Dendritic cell treated with granulocyte-macrophage colony-stimulating factor and Interleukin-4, amounts not matched to agents 40 ng/mL and 50 ng/mL, for 4 days (primary cell): ENCODE results near the gene CCDC3.

ENCODE experiments used
- H3K27ac Mint-ChIP-seq: one replicate; pipeline ENCODE4 v1.8.0; 2022; ENCODE audit warnings: mild to moderate bottlenecking, mixed read lengths
- H3K27me3 Mint-ChIP-seq: one replicate; pipeline ENCODE4 v1.8.0; 2022; ENCODE audit warnings: mild to moderate bottlenecking, mixed read lengths
- H3K36me3 Mint-ChIP-seq: one replicate; pipeline ENCODE4 v1.8.0; 2022; ENCODE audit warnings: low read depth, mixed read lengths
- H3K4me1 Mint-ChIP-seq: one replicate; pipeline ENCODE4 v1.8.0; 2022; ENCODE audit warnings: low read depth, mixed read lengths
- H3K4me3 Mint-ChIP-seq: one replicate; pipeline ENCODE4 v1.8.0; 2022; ENCODE audit warnings: mild to moderate bottlenecking, moderate library complexity, mixed read lengths
- H3K9me3 Mint-ChIP-seq: one replicate; pipeline ENCODE4 v1.8.0; 2022; ENCODE audit warnings: mixed read lengths
- intact Hi-C: fragments of 100-400 bp; cut with micrococcal nuclease; formaldehyde crosslinking; loops from one replicate; pipeline ENCODE4 v1.15.0; 2022

The CCDC3 gene

DNA sequence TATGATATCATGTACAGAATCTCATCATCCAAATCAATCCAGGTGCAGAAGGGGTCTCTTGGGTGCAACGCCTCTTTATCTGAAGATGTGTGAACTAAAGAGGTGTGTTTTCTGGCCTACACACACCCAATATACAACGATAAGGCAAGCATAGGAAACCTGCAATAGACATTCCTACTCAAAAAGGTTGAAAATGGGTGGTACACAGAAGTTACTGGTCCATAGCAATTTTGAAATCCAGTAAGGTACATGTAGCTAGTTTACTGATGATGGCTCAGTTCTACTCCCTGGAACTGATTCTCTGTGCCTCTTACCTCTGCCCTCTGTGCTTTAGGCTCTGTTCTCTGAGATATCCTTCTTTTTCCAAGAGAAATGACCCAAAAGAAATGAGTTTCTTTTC is 22.2 kb upstream of the CCDC3 start:
- H3K4me3 Mint-ChIP-seq = no peak overlapping the region
- no peaks in the 10 kb centered on the region for H3K4me1 Mint-ChIP-seq
- no peak overlapping the region for H3K27ac Mint-ChIP-seq
- H3K9me3 Mint-ChIP-seq = peaks cover 42% of the 10 kb centered on the region
- no peaks in the 10 kb centered on the region for H3K27me3 Mint-ChIP-seq
- H3K36me3 Mint-ChIP-seq = no peaks in the 10 kb centered on the region
- intact Hi-C loops = no loop called here

- Mint-ChIP-seq H3K27ac (no peak overlapping the region), H3K4me1 (no peaks in the 10 kb centered on the region), H3K4me3 (no peak overlapping the region), H3K36me3 (no peaks in the 10 kb centered on the region), H3K9me3 (peaks cover 25% of the 10 kb centered on the region), H3K27me3 (no peaks in the 10 kb centered on the region)
- intact Hi-C loops = no loop called here
These were observed 17.8 kb upstream of the CCDC3 start for GRCh38 chr10:13019280-13019679.

- Mint-ChIP-seq H3K36me3 (no peaks in the 10 kb centered on the region), H3K27ac (no peak overlapping the region), H3K27me3 (no peaks in the 10 kb centered on the region), H3K4me1 (no peaks in the 10 kb centered on the region), H3K9me3 (peaks cover 14% of the 10 kb centered on the region), H3K4me3 (no peak overlapping the region)
- intact Hi-C loops = no loop called here
These were observed 16.7 kb upstream of the CCDC3 start for GRCh38 chr10:13018171-13018570.

- no peaks in the 10 kb centered on the region for H3K36me3 Mint-ChIP-seq
- H3K4me3 Mint-ChIP-seq = no peak overlapping the region
- H3K27me3 Mint-ChIP-seq = peaks cover 2% of the 10 kb centered on the region
- no peak overlapping the region for H3K27ac Mint-ChIP-seq
- H3K9me3 Mint-ChIP-seq = peaks cover under 1% of the 10 kb centered on the region
- intact Hi-C loops = no loop called here
- H3K4me1 Mint-ChIP-seq = no peaks in the 10 kb centered on the region
These were observed 15.4 kb upstream of the CCDC3 start for GRCh38 chr10:13016886-13017285.

- Mint-ChIP-seq H3K27me3 (peaks cover 2% of the 10 kb centered on the region), H3K9me3 (no peaks in the 10 kb centered on the region), H3K27ac (no peak overlapping the region), H3K4me1 (no peaks in the 10 kb centered on the region), H3K4me3 (no peak overlapping the region), H3K36me3 (no peaks in the 10 kb centered on the region)
- intact Hi-C loops = no loop called here
These were observed 14.9 kb upstream of the CCDC3 start for GRCh38 chr10:13016426-13016825.

DNA sequence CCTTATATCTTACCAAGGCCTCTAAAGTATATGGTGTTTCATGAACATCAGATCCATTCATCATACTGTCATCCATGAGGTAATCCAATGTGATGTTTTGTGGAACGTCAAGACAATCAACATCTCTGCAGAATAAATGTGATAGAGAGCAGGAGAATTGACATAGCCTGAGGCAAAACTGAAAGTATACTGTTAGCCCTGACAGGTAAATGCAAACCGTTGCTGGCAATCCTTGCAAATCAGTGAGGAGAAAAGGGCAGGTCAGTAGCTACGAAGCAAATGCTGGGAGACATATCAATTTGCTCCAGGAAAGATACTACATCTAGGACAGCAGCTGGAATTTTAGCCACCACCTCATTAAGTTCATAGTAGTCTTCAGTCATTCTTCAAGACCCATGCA is 4.5 kb upstream of the CCDC3 start:
- Mint-ChIP-seq H3K27me3 (peaks cover 22% of the 10 kb centered on the region), H3K36me3 (no peaks in the 10 kb centered on the region), H3K4me1 (peaks cover 4% of the 10 kb centered on the region), H3K27ac (no peak overlapping the region), H3K9me3 (no peaks in the 10 kb centered on the region), H3K4me3 (no peak overlapping the region)
- intact Hi-C loops = no loop called here

GRCh38 chr10:13003759-13004158 is 2.2 kb upstream of the CCDC3 start:
- no peak overlapping the region for H3K27ac Mint-ChIP-seq
- no peak overlapping the region for H3K4me3 Mint-ChIP-seq
- H3K27me3 Mint-ChIP-seq = peaks cover 35% of the 10 kb centered on the region
- peaks cover 4% of the 10 kb centered on the region for H3K4me1 Mint-ChIP-seq
- intact Hi-C loops = no loop called here
- H3K36me3 Mint-ChIP-seq = no peaks in the 10 kb centered on the region
- H3K9me3 Mint-ChIP-seq = no peaks in the 10 kb centered on the region

- Mint-ChIP-seq H3K36me3 (no peaks in the 10 kb centered on the region), H3K27me3 (peaks cover 32% of the 10 kb centered on the region), H3K27ac (no peak overlapping the region), H3K4me3 (no peak overlapping the region), H3K4me1 (peaks cover 4% of the 10 kb centered on the region), H3K9me3 (no peaks in the 10 kb centered on the region)
- intact Hi-C loops = no loop called here
These were observed 1.5 kb upstream of the CCDC3 start for GRCh38 chr10:13003004-13003403.

DNA sequence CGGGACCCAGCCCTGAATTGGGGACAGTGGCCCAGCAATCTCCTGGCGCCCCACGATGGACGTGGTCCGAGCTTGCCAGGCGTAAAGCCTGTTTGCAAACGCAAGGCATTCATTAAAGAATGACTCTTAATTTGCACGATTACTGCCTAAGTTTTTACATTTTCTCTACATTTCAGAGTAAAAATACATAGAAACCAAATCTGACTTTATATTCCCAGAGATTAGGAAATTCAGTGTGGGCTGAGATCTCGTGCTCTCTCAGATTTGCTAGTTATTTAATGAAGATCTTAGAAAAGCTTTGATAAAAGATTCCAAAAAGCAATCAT is 337 bp upstream of the CCDC3 start:
- H3K9me3 Mint-ChIP-seq = no peaks in the 10 kb centered on the region
- peaks cover 35% of the 10 kb centered on the region for H3K27me3 Mint-ChIP-seq
- no peak overlapping the region for H3K4me3 Mint-ChIP-seq
- H3K36me3 Mint-ChIP-seq = no peaks in the 10 kb centered on the region
- intact Hi-C loops = no loop called here
- H3K4me1 Mint-ChIP-seq = peaks cover 4% of the 10 kb centered on the region
- no peak overlapping the region for H3K27ac Mint-ChIP-seq

- Mint-ChIP-seq H3K27ac (no peak overlapping the region), H3K9me3 (no peaks in the 10 kb centered on the region), H3K36me3 (no peaks in the 10 kb centered on the region), H3K27me3 (peaks cover 35% of the 10 kb centered on the region), H3K4me1 (peaks cover 4% of the 10 kb centered on the region), H3K4me3 (no peak overlapping the region)
- intact Hi-C loops = no loop called here
These were observed 1.1 kb downstream of the CCDC3 start for GRCh38 chr10:13000431-13000830.

- peaks cover 4% of the 10 kb centered on the region for H3K4me1 Mint-ChIP-seq
- H3K36me3 Mint-ChIP-seq = no peaks in the 10 kb centered on the region
These were observed 1.7 kb downstream of the CCDC3 start for GRCh38 chr10:12999849-13000248.

GRCh38 chr10:12995425-12995861 is 6.1 kb downstream of the CCDC3 start:
- intact Hi-C loops = no loop called here
- Mint-ChIP-seq H3K27me3 (peaks cover 16% of the 10 kb centered on the region), H3K4me3 (no peak overlapping the region), H3K9me3 (no peaks in the 10 kb centered on the region), H3K4me1 (no peaks in the 10 kb centered on the region), H3K36me3 (no peaks in the 10 kb centered on the region), H3K27ac (no peak overlapping the region)

More at GRCh38 chr10:12999849-13000248, 1.7 kb downstream of the CCDC3 start:
- intact Hi-C loops = no loop called here
- Mint-ChIP-seq H3K9me3 (no peaks in the 10 kb centered on the region), H3K4me3 (no peak overlapping the region), H3K27me3 (peaks cover 37% of the 10 kb centered on the region), H3K27ac (no peak overlapping the region)

- Mint-ChIP-seq H3K9me3 (no peaks in the 10 kb centered on the region), H3K27ac (no peak overlapping the region), H3K4me1 (no peaks in the 10 kb centered on the region), H3K4me3 (no peak overlapping the region), H3K36me3 (no peaks in the 10 kb centered on the region), H3K27me3 (peaks cover 6% of the 10 kb centered on the region)
- intact Hi-C loops = no loop called here
These were observed 7.9 kb downstream of the CCDC3 start for GRCh38 chr10:12993595-12993994.

GRCh38 chr10:12985347-12985746 is 16.2 kb downstream of the CCDC3 start:
- H3K27ac Mint-ChIP-seq = no peak overlapping the region
- H3K4me3 Mint-ChIP-seq = no peak overlapping the region
- H3K9me3 Mint-ChIP-seq = no peaks in the 10 kb centered on the region
- H3K27me3 Mint-ChIP-seq = no peaks in the 10 kb centered on the region
- H3K36me3 Mint-ChIP-seq = no peaks in the 10 kb centered on the region
- intact Hi-C loops = no loop called here
- no peaks in the 10 kb centered on the region for H3K4me1 Mint-ChIP-seq

GRCh38 chr10:12984165-12984747 is 17.3 kb downstream of the CCDC3 start:
- intact Hi-C loops = no loop called here
- H3K27me3 Mint-ChIP-seq = no peaks in the 10 kb centered on the region
- no peak overlapping the region for H3K27ac Mint-ChIP-seq

More at GRCh38 chr10:12984165-12984747, 17.3 kb downstream of the CCDC3 start:
- H3K9me3 Mint-ChIP-seq = no peaks in the 10 kb centered on the region
- no peaks in the 10 kb centered on the region for H3K36me3 Mint-ChIP-seq
- no peaks in the 10 kb centered on the region for H3K4me1 Mint-ChIP-seq
- no peak overlapping the region for H3K4me3 Mint-ChIP-seq
